ENCODE data around the gene PIKFYVE.
A peak's percentile ranks its signal among the peaks of the same experiment; 100 is the strongest.
"Not testable (repeated sequence)": the region's sequence is repeated elsewhere in the genome, so short reads cannot be mapped to it uniquely, and the experiment has no call there.

PIKFYVE gene, protein sequence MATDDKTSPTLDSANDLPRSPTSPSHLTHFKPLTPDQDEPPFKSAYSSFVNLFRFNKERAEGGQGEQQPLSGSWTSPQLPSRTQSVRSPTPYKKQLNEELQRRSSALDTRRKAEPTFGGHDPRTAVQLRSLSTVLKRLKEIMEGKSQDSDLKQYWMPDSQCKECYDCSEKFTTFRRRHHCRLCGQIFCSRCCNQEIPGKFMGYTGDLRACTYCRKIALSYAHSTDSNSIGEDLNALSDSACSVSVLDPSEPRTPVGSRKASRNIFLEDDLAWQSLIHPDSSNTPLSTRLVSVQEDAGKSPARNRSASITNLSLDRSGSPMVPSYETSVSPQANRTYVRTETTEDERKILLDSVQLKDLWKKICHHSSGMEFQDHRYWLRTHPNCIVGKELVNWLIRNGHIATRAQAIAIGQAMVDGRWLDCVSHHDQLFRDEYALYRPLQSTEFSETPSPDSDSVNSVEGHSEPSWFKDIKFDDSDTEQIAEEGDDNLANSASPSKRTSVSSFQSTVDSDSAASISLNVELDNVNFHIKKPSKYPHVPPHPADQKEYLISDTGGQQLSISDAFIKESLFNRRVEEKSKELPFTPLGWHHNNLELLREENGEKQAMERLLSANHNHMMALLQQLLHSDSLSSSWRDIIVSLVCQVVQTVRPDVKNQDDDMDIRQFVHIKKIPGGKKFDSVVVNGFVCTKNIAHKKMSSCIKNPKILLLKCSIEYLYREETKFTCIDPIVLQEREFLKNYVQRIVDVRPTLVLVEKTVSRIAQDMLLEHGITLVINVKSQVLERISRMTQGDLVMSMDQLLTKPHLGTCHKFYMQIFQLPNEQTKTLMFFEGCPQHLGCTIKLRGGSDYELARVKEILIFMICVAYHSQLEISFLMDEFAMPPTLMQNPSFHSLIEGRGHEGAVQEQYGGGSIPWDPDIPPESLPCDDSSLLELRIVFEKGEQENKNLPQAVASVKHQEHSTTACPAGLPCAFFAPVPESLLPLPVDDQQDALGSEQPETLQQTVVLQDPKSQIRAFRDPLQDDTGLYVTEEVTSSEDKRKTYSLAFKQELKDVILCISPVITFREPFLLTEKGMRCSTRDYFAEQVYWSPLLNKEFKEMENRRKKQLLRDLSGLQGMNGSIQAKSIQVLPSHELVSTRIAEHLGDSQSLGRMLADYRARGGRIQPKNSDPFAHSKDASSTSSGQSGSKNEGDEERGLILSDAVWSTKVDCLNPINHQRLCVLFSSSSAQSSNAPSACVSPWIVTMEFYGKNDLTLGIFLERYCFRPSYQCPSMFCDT (N-terminal part only)

GRCh38 chr2:208265801-208266552, at the start of gene PIKFYVE:
PIKFYVE (plus strand) TSS chr2:208266255; CDS start chr2:208271520, 5,265 bp downstream.
- DNase-seq (ENCODE audit: low read depth in 4 of 4, low spot score in 1 of 4) = peak; percentile 69 to 85 (median 75)

DNA sequence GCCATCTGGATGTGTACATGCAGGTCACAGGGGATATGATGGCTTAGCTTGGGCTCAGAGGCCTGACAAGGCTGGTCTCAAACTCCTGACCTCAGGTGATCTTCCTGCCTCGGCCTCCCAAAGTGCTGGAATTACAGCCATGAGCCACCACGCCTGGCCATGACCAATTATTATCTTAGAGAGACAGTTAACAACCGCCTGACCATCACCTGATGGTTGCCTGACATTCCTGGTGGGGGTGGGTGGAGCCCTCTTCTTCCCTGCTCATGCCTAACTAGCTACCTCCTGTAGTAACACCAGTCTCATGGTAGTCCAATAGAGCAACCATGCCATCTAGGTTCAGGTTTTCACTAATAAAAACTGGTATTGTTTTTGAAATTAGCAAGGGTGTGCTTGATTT, 44.2 kb upstream of the PIKFYVE start:
- DNase-seq (ENCODE audit: low read depth in 4 of 4, low spot score in 1 of 4) = not testable (repeated sequence)

- no peak for DNase-seq (ENCODE audit: low read depth in 4 of 4, low spot score in 1 of 4)
Observed at GRCh38 chr2:208222351-208222750, 43.7 kb upstream of the PIKFYVE start.

DNA sequence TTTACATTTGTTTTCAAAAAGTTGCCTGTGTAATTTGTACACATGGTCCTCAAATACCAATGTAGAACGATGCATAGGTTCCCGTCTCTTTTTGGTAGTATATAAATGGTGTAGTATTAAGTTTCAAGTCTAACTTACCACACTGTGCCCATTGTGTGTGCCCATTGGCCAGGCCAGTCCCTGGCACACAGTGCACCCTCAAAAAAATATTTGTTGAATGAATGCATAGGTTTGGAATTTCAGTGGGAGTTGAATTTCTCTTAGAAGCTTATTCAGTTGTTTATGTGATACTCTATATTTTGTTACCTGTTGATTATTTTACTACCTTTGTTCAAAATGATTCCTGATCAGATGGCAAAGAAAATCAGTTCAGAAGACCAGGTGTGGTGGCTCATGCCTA, 41.3 kb upstream of the PIKFYVE start:
- no peak for DNase-seq (ENCODE audit: low read depth in 4 of 4, low spot score in 1 of 4)

GRCh38 chr2:208227581-208228232, 38.3 kb upstream of the PIKFYVE start:
- no peak for DNase-seq (ENCODE audit: low read depth in 4 of 4, low spot score in 1 of 4)

DNA sequence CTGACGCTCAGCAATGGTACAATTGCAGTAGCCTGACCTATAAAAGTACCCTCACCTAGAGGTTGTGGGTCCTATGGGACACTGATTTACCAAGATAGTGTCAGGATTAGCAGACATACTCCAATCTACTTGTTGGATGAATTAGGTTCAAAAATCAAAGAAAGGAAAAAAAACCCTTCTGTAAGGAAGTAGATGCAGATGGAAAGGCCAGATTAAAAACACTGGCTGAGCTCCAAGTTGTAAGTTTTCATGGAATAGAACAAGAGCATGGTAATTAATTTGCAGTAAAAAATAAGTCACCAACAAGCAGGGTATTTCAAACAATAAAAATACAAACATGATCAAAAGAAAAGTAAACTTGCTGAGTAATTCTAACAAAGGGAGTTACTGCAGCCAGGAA, 37.6 kb upstream of the PIKFYVE start:
- DNase-seq (ENCODE audit: low read depth in 4 of 4, low spot score in 1 of 4) = no peak

GRCh38 chr2:208234786-208235185, 31.3 kb upstream of the PIKFYVE start:
- no peak for DNase-seq (ENCODE audit: low read depth in 4 of 4, low spot score in 1 of 4)

DNA sequence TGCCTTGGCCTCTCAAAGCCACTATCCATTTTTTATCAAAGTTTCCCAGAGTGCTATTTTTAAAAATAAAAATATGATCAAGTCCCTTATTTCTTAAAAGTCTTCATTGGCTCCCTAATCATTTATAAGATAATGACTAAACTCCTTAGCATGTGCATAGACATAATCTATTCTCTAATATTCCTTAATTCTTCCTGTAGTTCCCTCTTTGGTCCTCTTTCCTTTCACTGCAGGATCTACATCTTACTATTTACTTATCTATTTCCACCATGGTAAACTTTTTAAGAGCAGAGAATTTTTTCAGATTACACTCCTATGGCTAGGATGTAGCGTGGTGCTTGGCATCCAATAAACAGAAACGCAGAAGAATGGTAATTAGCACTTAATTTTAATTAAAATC, 30.2 kb upstream of the PIKFYVE start:
- DNase-seq (ENCODE audit: low read depth in 4 of 4, low spot score in 1 of 4) = no peak

GRCh38 chr2:208239770-208240493, 26.1 kb upstream of the PIKFYVE start:
- DNase-seq (ENCODE audit: low read depth in 4 of 4, low spot score in 1 of 4) = no peak

DNA sequence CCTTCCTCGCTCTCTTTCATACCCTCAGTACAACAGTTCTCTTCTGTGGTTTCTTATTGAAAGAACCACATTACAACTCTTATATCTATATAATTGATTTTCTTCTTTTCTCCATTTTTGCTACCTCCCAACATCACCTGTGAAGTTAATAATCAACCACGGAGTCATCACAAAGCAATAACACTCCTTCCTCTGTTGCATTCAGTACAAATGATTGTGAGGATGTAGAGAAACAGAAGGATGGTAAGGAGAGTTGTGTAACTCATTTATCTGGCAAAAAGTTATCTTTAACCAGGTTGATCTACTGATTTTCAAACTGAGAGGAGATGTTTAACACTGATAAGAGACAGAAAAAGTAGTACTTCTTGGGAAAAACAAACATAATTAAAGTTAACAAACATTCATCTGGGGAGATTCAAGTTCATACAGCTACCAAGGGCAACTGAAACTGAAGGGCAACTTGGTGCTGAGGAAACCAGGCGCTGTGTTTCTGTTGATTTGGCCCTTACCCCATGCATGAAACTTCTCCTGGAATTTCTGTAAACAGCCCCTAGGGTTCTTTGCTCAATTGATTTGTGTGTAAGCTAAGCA, 25.3 kb upstream of the PIKFYVE start:
- no peak for DNase-seq (ENCODE audit: low read depth in 4 of 4, low spot score in 1 of 4)

- DNase-seq (ENCODE audit: low read depth in 4 of 4, low spot score in 1 of 4) = no peak
Observed at GRCh38 chr2:208244422-208244821, 21.6 kb upstream of the PIKFYVE start.

GRCh38 chr2:208245746-208246145, 20.3 kb upstream of the PIKFYVE start:
- DNase-seq (ENCODE audit: low read depth in 4 of 4, low spot score in 1 of 4) = no peak

- DNase-seq (ENCODE audit: low read depth in 4 of 4, low spot score in 1 of 4) = no peak
Observed at GRCh38 chr2:208248601-208249000, 17.5 kb upstream of the PIKFYVE start.

GRCh38 chr2:208249296-208249695, 16.8 kb upstream of the PIKFYVE start:
- no peak for DNase-seq (ENCODE audit: low read depth in 4 of 4, low spot score in 1 of 4)

GRCh38 chr2:208250388-208250787, 15.7 kb upstream of the PIKFYVE start:
- no peak for DNase-seq (ENCODE audit: low read depth in 4 of 4, low spot score in 1 of 4)

DNA sequence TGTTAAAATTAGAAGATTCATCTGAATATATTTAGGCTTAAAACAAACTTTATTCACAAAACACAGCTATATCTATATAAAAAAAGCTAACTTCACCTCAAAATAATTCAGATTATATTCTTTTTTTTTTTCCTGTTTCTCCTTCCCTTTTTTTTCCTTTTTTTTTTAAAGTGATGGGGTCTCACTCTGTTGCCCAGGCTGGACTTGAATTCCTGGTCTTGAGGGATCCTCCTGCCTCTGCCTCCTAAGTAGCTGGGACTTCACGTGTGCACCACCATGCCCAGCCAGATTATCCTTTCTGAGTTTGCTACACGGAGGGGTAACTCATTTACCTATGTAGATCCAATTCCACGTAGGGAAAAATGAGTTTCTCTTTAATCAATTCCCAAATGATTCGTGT, 15.0 kb upstream of the PIKFYVE start:
- DNase-seq (ENCODE audit: low read depth in 4 of 4, low spot score in 1 of 4) = no peak

DNA sequence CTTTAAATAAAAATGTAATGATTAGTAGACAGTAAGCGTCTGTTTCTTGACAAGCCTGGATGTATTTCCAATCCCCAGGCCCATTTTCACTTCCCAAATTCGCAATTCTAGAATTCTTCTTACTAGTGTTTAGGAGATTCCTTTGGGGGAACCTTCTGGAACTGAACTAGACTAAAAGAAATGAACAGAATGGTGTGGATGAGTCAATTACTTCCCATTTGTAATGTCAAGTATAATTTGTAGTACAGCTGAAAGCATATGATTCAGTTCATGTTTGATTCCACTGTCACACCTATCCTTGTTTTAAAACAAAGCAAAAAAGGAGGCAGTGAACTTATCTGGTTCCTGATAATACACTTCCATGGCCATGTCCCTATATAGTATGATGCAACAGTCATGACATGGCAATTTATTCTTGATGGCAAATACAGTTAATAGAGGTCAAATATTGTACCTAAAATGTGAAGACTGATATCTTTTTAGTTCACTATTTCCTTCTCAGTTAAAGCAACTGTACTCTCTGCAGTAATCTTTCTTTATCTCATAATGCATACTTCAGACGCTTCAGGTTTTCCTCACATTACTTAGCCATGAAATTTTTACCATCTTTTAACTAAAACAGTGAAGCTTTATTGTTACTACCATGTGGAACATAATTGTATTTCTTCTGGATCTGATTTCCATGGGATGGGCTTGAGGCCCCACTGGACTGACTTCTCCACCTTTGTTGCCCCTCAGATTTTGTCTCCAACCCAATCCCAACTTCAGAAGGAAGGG, 13.2 kb upstream of the PIKFYVE start:
- no peak for DNase-seq (ENCODE audit: low read depth in 4 of 4, low spot score in 1 of 4)

DNA sequence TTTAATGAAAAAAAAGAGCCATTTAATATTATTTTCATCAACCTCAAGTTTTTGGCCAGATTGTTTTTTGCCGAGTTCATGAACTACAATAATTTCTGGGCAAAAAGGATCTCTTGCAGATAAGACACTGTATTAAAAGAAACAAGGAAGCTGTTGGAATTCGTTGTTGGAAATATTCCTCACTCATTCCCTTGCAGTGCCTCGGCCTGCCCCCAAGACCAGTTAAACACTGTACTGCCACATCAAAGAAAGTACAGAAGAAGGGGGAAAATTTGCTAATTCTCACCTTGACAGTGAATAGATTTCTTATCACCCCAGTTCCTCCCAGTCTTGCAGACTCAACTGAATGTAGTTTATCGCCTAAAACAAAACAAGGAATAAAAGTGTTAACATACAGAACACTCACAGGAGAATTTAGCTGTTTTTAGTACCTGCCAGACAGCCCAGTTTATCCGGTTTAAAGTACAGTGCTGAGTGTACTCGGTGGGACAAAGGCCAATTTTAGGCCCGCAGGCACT, 12.4 kb upstream of the PIKFYVE start:
- DNase-seq (ENCODE audit: low read depth in 4 of 4, low spot score in 1 of 4) = no peak

Data from stimulated activated CD4-positive, alpha-beta T cell treated with anti-CD3 and anti-CD28 coated beads, Interleukin-1b, Interleukin-23, amount 100 ng/mL, for 24 hours (primary cell).